A549 (cell line): ENCODE measurements around the gene FRY. TPM values are rescaled to one million over a fixed set of nuclear protein-coding genes. Genes with fewer than 3 reads are reported as not detected.

Source experiments
- ATAC-seq, 2 experiments: fragments of 200-7000 bp in 1 of 2; fragments of >200 bp in 1 of 2; cut with Nextera tagmentation in 1 of 2; cut with Tn5 transposase in 1 of 2; 3 replicates each; pipeline versions ENCODE4 v1.8.0 to v1.9.1; 2018 to 2020; ENCODE audit warnings: mild to moderate bottlenecking in 1 of 2, moderate library complexity in 1 of 2
- CTCF ChIA-PET: fragments of 300-600 bp; sonication (Branson Sonifier 250); formaldehyde crosslinking; extraction: SDS; loops from one replicate; lab custom pipeline; 2021; ENCODE audit warnings: antibody characterized with exemption, inconsistent platforms; lab: Yijun Ruan, JAX
- POLR2A ChIA-PET: fragments of 350-600 bp; formaldehyde crosslinking; extraction: SDS; loops from one replicate; lab custom pipeline; 2021; ENCODE audit warnings: antibody characterized with exemption, inconsistent platforms; lab: Yijun Ruan, JAX
- DNase-seq, 2 experiments: peaks; one replicate each; pipeline versions ENCODE4 v3.0.0 to v3.0.0-alpha.2; 2011 to 2016; ENCODE audit warnings: low read depth in 1 of 2, low spot score in 1 of 2
- FAIRE-seq: peaks from 2 replicates; lab custom pipeline; 2011; peaks lifted over from hg19 to GRCh38; lab: Jason Lieb, UNC
- H3K27ac ChIP-seq, 2 experiments: fragments of >200 bp; sonication (Bioruptor Twin); formaldehyde crosslinking; 3 replicates each; pipeline ENCODE4 v1.5.1; 2016 to 2017
- H3K4me1 ChIP-seq: fragments of >200 bp; sonication (Bioruptor Twin); formaldehyde crosslinking; 3 replicates; pipeline ENCODE4 v1.6.1; 2016
- H3K4me2 ChIP-seq: fragments of >200 bp; sonication (Bioruptor Twin); formaldehyde crosslinking; 3 replicates; pipeline ENCODE4 v1.6.1; 2016
- H3K4me3 ChIP-seq: fragments of >200 bp; sonication (Bioruptor Twin); formaldehyde crosslinking; 3 replicates; pipeline ENCODE4 v1.5.1; 2016
- H3K9me3 ChIP-seq: fragments of >200 bp; sonication (Bioruptor Twin); formaldehyde crosslinking; 3 replicates; pipeline ENCODE4 v1.6.1; 2016
- BCL3 ChIP-seq: fragments of >200 bp; sonication (Bioruptor Twin); formaldehyde crosslinking; IDR thresholded peaks from 3 replicates; pipeline ENCODE4 v1.6.1; 2016
- CEBPB ChIP-seq, 2 experiments: fragments of >200 bp in 1 of 2; sonication (Bioruptor Twin) in 1 of 2; formaldehyde crosslinking in 1 of 2; IDR thresholded peaks; 2 replicates each; pipeline ENCODE4 v1.6.1; 2012 to 2016
- CHD2 ChIP-seq: fragments of 150-350 bp; IDR thresholded peaks from 2 replicates; pipeline ENCODE4 v1.6.1; 2014; ENCODE audit warnings: low read length; ENCODE audit not compliant: partially characterized antibody
- CHD4 ChIP-seq: fragments of 200-600 bp; sonication (generic); IDR thresholded peaks from 2 replicates; pipeline ENCODE4 v1.6.1; 2016; ENCODE audit warnings: antibody characterized with exemption, mild to moderate bottlenecking, borderline replicate concordance
- E2F6 ChIP-seq: IDR thresholded peaks from 2 replicates; pipeline ENCODE4 v1.6.1; 2012; ENCODE audit warnings: low read depth, borderline replicate concordance
- EHF ChIP-seq: fragments of 250-450 bp; sonication (Bioruptor Pico); IDR thresholded peaks from 2 replicates; pipeline ENCODE4 v1.5.0; 2020; ENCODE audit warnings: mild to moderate bottlenecking
- ELK1 ChIP-seq: fragments of 150-350 bp; IDR thresholded peaks from 2 replicates; pipeline ENCODE4 v1.6.1; 2014; ENCODE audit warnings: low read depth, mild to moderate bottlenecking, low read length
- EP300 ChIP-seq, 2 experiments: fragments of >200 bp; sonication (Bioruptor Twin); formaldehyde crosslinking; IDR thresholded peaks; 2 replicates in 1 of 2; 3 replicates in 1 of 2; pipeline ENCODE4 v1.6.1; 2016 to 2017
- FOSB ChIP-seq: fragments of 250-450 bp; sonication (Bioruptor Pico); IDR thresholded peaks from 2 replicates; pipeline ENCODE4 v1.5.0; 2020; ENCODE audit warnings: mild to moderate bottlenecking, moderate library complexity
- FOXS1 ChIP-seq: fragments of 250-450 bp; sonication (Bioruptor Pico); IDR thresholded peaks from 2 replicates; pipeline ENCODE4 v1.5.0; 2020; ENCODE audit warnings: mild to moderate bottlenecking, moderate library complexity
- HEYL ChIP-seq: fragments of 250-450 bp; sonication (Bioruptor Pico); IDR thresholded peaks from 2 replicates; pipeline ENCODE4 v1.8.0; 2021; ENCODE audit warnings: mild to moderate bottlenecking, moderate library complexity
- HOXA7 ChIP-seq: fragments of 250-450 bp; sonication (Bioruptor Pico); IDR thresholded peaks from 2 replicates; pipeline ENCODE4 v1.5.0; 2020; ENCODE audit warnings: mild to moderate bottlenecking, moderate library complexity
- HOXB13 ChIP-seq: fragments of 250-450 bp; sonication (Bioruptor Pico); IDR thresholded peaks from 2 replicates; pipeline ENCODE4 v1.5.0; 2020; ENCODE audit warnings: low read depth, mild to moderate bottlenecking, moderate library complexity
- HOXB5 ChIP-seq: fragments of 250-450 bp; sonication (Bioruptor Pico); IDR thresholded peaks from 2 replicates; pipeline ENCODE4 v1.5.0; 2020; ENCODE audit warnings: mild to moderate bottlenecking, moderate library complexity
- KDM1A ChIP-seq: fragments of 200-600 bp; sonication (generic); IDR thresholded peaks from 2 replicates; pipeline ENCODE4 v1.6.1; 2016; ENCODE audit warnings: low read depth, mild to moderate bottlenecking
- MYC ChIP-seq: IDR thresholded peaks from 2 replicates; pipeline ENCODE4 v1.6.1; 2012; ENCODE audit warnings: mild to moderate bottlenecking, inconsistent platforms, low read length, improper control_type of control experiment, borderline replicate concordance
- NR3C1 ChIP-seq: fragments of >200 bp; sonication (Bioruptor Twin); formaldehyde crosslinking; IDR thresholded peaks from 3 replicates; pipeline ENCODE4 v1.6.1; 2017
- PHF8 ChIP-seq: fragments of 200-600 bp; sonication (generic); IDR thresholded peaks from 2 replicates; pipeline ENCODE4 v1.6.1; 2016; ENCODE audit warnings: low read depth, mild to moderate bottlenecking, antibody characterized with exemption, moderate library complexity, borderline replicate concordance
- POLR2AphosphoS2 ChIP-seq: conservative IDR thresholded peaks from 2 replicates; pipeline ENCODE4 v1.6.1; 2012; ENCODE audit warnings: low read length, improper control_type of control experiment, inconsistent platforms
- RNF2 ChIP-seq: fragments of 200-600 bp; sonication (generic); IDR thresholded peaks from 2 replicates; pipeline ENCODE4 v1.6.1; 2016; ENCODE audit warnings: low read depth, mild to moderate bottlenecking, antibody characterized with exemption, moderate library complexity, borderline replicate concordance
- TFCP2L1 ChIP-seq: fragments of 250-450 bp; sonication (Bioruptor Pico); IDR thresholded peaks from 2 replicates; pipeline ENCODE4 v1.5.0; 2021; ENCODE audit warnings: mild to moderate bottlenecking
- TP53 ChIP-seq: fragments of 250-450 bp; sonication (Bioruptor Pico); IDR thresholded peaks from 2 replicates; pipeline ENCODE4 v1.5.0; 2021; ENCODE audit warnings: mild to moderate bottlenecking, moderate library complexity
- USF2 ChIP-seq: fragments of 450-650 bp; IDR thresholded peaks from 2 replicates; pipeline ENCODE4 v1.6.1; 2014; ENCODE audit warnings: antibody characterized with exemption
- ZNF302 ChIP-seq: fragments of 250-450 bp; sonication (Bioruptor Pico); IDR thresholded peaks from 2 replicates; pipeline ENCODE4 v1.9.0; 2021; ENCODE audit warnings: inconsistent platforms, mild to moderate bottlenecking, moderate library complexity
- WGBS: methylation state at CpG from one replicate; pipeline ENCODE4 v1.1.6; 2017; ENCODE audit errors: missing lambda C conversion rate; 5-methylcytosine and 5-hydroxymethylcytosine counted together
- polyA plus RNA-seq, 4 experiments: library from polyadenylated mRNA; depleted of rRNA in 3 of 4; stranded (reverse); fragments of >200 nt; fragmentation: RNase III in 1 of 4; extraction: RNeasy Plus Mini Kit Qiagen cat#74134 plus additional on column Dnase treatment in 1 of 4; gene quantifications; 2 replicates in 3 of 4; 3 replicates in 1 of 4; pipeline ENCODE4 v1.2.3, GENCODE V29; 2011 to 2017

The FRY gene
- polyA plus RNA-seq, 2 of the 4 experiments (the other 2 are of a cell fraction) = 0.08 to 0.26 TPM

- no peak overlapping the region for H3K27ac ChIP-seq
- ChIA-PET CTCF (no interaction called here), POLR2A (no interaction called here)
- H3K4me2 ChIP-seq = no peak overlapping the region
- H3K9me3 ChIP-seq = no peaks in the 10 kb centered on the region
- DNase-seq (no peak), ATAC-seq (no peak), FAIRE-seq (no peak)
- no peak for TF ChIP-seq CHD2
- TF ChIP-seq PHF8 = no peak
- no peak for TF ChIP-seq KDM1A
- TF ChIP-seq HOXB13 (CRISPR knock-in tag) = no peak
- TF ChIP-seq TFCP2L1 = no peak
- no peak for TF ChIP-seq ZNF302
- no peak for TF ChIP-seq HEYL
- TF ChIP-seq EP300 (IDR thresholded peaks at IDR 0.05) = no peak
- no peak overlapping the region for H3K4me3 ChIP-seq
- WGBS = 83% methylated on average over 6 of the region's 6 CpGs
- H3K4me1 ChIP-seq = no peaks in the 10 kb centered on the region
These were observed 86.1 kb downstream of the FRY start for GRCh38 chr13:32117701-32118100.

GRCh38 chr13:32121316-32121715 lies 89.7 kb downstream of the FRY start:
- no peak overlapping the region for H3K4me3 ChIP-seq
- CTCF ChIA-PET = no interaction called here
- DNase-seq = no peak
- no peak for TF ChIP-seq HOXA7 (CRISPR knock-in tag)
- TF ChIP-seq, all 56 proteins: peak for 0
- no peaks in the 10 kb centered on the region for H3K4me1 ChIP-seq
- ATAC-seq (no peak), FAIRE-seq (no peak)
- 85% methylated on average over 3 of the region's 3 CpGs for WGBS
- no peaks in the 10 kb centered on the region for H3K9me3 ChIP-seq
- no peak overlapping the region for H3K4me2 ChIP-seq
- H3K27ac ChIP-seq = no peak overlapping the region
- POLR2A ChIA-PET = no interaction called here

GRCh38 chr13:32124743-32125142 lies 93.2 kb downstream of the FRY start:
- Histone ChIP-seq H3K4me2 (no peak overlapping the region), H3K4me1 (no peaks in the 10 kb centered on the region), H3K4me3 (no peak overlapping the region), H3K9me3 (no peaks in the 10 kb centered on the region), H3K27ac (no peak overlapping the region)
- CTCF ChIA-PET = no interaction called here
- TF ChIP-seq CHD4 (no peak), POLR2AphosphoS2 (no peak), CEBPB (IDR thresholded peaks at IDR 0.05) (no peak), USF2 (no peak), KDM1A (no peak), HOXB5 (CRISPR knock-in tag) (no peak), E2F6 (no peak), TFCP2L1 (no peak), TP53 (no peak), NR3C1 (no peak), BCL3 (no peak), FOXS1 (CRISPR knock-in tag) (no peak), FOSB (CRISPR knock-in tag) (no peak), RNF2 (no peak), EHF (no peak), MYC (no peak), ELK1 (no peak)
- no peak for FAIRE-seq
- ATAC-seq = no peak
- 73% methylated on average over 3 of the region's 3 CpGs for WGBS
- POLR2A ChIA-PET = no interaction called here
- DNase-seq = no peak
